ENCODE measurements around the gene PTPN9.
"Not testable (repeated sequence)": the region's sequence is repeated elsewhere in the genome, so short reads cannot be mapped to it uniquely, and the experiment has no call there.

PTPN9 gene

GRCh38 chr15:75583701-75584100, 4.6 kb upstream of the PTPN9 start:
- no peak for DNase-seq (ENCODE audit: low spot score)
- in situ Hi-C loops (cut with MboI; ENCODE audit: low sequenced_read_pairs, unreplicated experiment), result no loop called here
- TF ChIP-seq, protein P1, sequence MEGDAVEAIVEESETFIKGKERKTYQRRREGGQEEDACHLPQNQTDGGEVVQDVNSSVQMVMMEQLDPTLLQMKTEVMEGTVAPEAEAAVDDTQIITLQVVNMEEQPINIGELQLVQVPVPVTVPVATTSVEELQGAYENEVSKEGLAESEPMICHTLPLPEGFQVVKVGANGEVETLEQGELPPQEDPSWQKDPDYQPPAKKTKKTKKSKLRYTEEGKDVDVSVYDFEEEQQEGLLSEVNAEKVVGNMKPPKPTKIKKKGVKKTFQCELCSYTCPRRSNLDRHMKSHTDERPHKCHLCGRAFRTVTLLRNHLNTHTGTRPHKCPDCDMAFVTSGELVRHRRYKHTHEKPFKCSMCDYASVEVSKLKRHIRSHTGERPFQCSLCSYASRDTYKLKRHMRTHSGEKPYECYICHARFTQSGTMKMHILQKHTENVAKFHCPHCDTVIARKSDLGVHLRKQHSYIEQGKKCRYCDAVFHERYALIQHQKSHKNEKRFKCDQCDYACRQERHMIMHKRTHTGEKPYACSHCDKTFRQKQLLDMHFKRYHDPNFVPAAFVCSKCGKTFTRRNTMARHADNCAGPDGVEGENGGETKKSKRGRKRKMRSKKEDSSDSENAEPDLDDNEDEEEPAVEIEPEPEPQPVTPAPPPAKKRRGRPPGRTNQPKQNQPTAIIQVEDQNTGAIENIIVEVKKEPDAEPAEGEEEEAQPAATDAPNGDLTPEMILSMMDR (IDR thresholded peaks at IDR 0.05; ENCODE audit: borderline replicate concordance, control extremely low read depth, extremely low read depth, insufficient read depth, missing control alignments), result no peak

DNA sequence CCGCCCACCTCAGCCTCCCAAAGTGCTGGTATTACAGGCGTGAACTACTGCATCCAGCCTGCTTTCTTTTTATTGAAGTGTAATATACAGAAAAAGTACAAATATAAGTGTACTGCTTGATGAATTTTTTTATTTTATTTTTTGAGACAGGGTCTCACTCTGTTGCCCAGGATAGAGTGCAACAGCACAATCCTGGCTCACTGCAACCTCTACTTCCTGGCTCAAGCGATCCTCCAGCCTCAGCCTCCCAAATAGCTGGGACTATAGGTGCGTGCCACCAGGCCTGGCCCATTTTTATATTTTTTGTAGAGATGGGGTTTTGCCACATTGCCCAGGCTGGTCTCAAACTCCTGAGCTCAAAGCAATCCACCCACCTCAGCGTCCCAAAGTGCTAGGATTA, 3.8 kb upstream of the PTPN9 start:
- in situ Hi-C loops (cut with MboI; ENCODE audit: low sequenced_read_pairs, unreplicated experiment), result not testable (repeated sequence)

GRCh38 chr15:75578173-75578947, 755 bp downstream of the PTPN9 start:
- in situ Hi-C loops (cut with MboI; ENCODE audit: low sequenced_read_pairs, unreplicated experiment), result no loop called here
- TF ChIP-seq, protein P1 (IDR thresholded peaks at IDR 0.05; ENCODE audit: borderline replicate concordance, control extremely low read depth, extremely low read depth, insufficient read depth, missing control alignments), result no peak
- DNase-seq (ENCODE audit: low spot score), result peak; percentile 68

More for the DNA sequence above, 3.8 kb upstream of the PTPN9 start:
- not testable (repeated sequence) for DNase-seq (ENCODE audit: low spot score)

DNA sequence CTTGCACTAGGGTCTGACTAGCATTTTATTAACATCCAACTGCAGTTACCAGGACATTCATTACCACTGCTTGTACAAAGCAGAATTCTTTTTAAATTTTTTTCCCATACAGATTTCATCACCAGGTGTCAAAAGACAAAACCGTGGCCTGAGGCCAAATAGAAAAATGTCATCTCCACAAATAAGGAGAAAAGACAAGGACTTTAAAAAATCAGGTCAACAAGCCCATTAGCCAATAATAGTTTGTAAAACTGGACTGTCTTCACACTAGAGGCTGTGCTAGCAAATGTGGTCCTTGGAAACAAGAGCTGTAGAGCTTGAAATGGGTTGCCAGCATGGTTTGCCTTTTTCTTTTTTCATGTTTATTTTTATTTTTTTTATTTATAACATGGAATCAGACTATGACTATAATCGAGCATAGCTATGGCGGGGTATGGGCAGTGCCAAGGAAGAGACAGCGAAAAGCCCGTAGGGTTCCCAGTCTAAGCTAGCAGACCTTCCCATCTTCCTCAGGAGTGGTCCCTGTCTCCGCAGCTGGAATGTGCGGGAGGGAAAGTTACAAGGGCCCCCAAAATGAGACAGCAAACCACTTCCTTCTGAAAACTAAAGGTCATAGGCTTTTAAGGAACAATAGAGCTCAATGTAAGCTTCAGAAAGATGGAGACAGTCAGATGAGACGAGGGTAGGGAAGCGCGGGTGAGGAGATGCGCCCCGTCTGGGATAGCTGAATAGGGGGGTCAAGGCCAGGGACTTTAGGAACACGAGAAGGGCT, 1.5 kb downstream of the PTPN9 start:
- DNase-seq (ENCODE audit: low spot score), result no peak
- in situ Hi-C loops (cut with MboI; ENCODE audit: low sequenced_read_pairs, unreplicated experiment), result no loop called here
- TF ChIP-seq, protein P1 (IDR thresholded peaks at IDR 0.05; ENCODE audit: borderline replicate concordance, control extremely low read depth, extremely low read depth, insufficient read depth, missing control alignments), result no peak

- in situ Hi-C loops (cut with MboI; ENCODE audit: low sequenced_read_pairs, unreplicated experiment), result no loop called here
- no peak for DNase-seq (ENCODE audit: low spot score)
- TF ChIP-seq, protein P1 (IDR thresholded peaks at IDR 0.05; ENCODE audit: borderline replicate concordance, control extremely low read depth, extremely low read depth, insufficient read depth, missing control alignments), result no peak
Measured at GRCh38 chr15:75573648-75574384, 5.3 kb downstream of the PTPN9 start.

DNA sequence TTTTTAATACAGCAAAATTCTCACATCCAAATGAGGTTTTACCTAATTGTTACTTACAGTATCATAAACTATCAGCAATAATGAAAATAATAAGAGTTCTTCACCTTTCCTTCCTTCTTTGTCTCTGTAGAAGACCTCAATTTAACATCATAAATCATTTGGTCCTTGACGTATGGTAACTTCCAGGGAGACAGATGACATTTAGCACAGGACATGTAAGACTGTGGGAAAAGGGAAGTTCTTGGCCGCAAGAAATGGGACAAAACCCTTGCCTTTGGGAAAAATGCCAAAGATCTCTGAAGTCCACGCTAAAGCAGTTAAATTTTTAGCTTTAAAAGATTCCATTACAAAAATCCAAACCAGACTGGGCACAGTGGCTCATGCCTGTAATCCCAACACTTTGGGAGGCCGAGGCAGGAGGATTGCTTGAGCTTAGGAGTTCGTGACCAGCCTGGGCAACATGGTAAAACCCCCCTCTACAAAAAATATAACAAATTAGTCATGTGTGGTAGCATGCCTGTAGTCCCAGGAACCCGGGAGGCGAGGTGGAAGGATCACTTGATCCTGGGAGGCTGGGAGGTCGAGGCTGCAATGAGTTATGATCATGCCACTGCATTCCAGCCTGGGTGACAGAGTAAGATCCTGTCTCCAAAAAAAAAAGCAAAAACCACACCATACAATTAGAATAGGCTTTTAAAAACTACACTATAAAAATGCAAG, 8.8 kb downstream of the PTPN9 start:
- in situ Hi-C loops (cut with MboI; ENCODE audit: low sequenced_read_pairs, unreplicated experiment), result no loop called here
- TF ChIP-seq, protein P1 (IDR thresholded peaks at IDR 0.05; ENCODE audit: borderline replicate concordance, control extremely low read depth, extremely low read depth, insufficient read depth, missing control alignments), result no peak

More for the DNA sequence above, 8.8 kb downstream of the PTPN9 start:
- no peak for DNase-seq (ENCODE audit: low spot score)

Data from GM13976 (cell line).